ENCODE results near the gene MEGF6. TPM values are rescaled to one million over a fixed set of nuclear protein-coding genes. Genes with fewer than 3 reads are reported as not detected.
"Not testable (repeated sequence)": the region's sequence is repeated elsewhere in the genome, so short reads cannot be mapped to it uniquely, and the experiment has no call there.

MEGF6 gene
- total and polyA plus RNA-seq, 5 experiments from 2014 or later = 2.2 to 198 (median 3.5) TPM

DNA sequence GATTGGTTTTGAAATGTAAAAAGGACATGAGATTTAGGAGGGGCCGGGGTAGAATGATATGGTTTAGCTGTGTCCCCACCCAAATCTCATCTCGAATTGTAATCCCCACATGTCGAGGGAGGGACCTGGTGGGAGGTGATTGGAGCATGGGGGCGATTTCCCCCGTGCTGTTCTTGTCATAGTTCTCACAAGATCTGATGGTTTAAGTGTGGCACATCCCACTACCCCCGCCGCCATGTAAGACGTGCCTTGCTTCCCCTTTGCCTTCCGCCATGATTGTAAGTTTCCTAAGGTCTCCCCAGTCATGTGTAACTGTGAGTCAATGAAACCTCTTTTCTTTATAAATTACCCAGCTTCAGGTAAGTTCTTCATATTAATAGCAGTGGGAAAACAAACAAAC lies 10.8 kb upstream of the MEGF6 start:
- POLR2A ChIA-PET = interaction anchor here (0.9 to 1.4 kb wide), 4 partner anchors 24 to 91 kb away, joined by 3 read pairs; no protein-coding TSS in a partner anchor
- peak overlapping the region in 5 of 10 donors; percentile 65 to 99 (median 95) for H3K4me3 Mint-ChIP-seq
- not testable (repeated sequence) for ATAC-seq, H3K9me3 Mint-ChIP-seq, DNase-seq, H3K36me3 Mint-ChIP-seq, H3K27me3 Mint-ChIP-seq
- peaks cover 29 to 65% (median 59%) of the 10 kb centered on the region in 4 donors for H3K4me1 Mint-ChIP-seq
- peak overlapping the region in 8 of 10 donors; percentile 43 to 99 (median 85) for H3K27ac Mint-ChIP-seq

DNA sequence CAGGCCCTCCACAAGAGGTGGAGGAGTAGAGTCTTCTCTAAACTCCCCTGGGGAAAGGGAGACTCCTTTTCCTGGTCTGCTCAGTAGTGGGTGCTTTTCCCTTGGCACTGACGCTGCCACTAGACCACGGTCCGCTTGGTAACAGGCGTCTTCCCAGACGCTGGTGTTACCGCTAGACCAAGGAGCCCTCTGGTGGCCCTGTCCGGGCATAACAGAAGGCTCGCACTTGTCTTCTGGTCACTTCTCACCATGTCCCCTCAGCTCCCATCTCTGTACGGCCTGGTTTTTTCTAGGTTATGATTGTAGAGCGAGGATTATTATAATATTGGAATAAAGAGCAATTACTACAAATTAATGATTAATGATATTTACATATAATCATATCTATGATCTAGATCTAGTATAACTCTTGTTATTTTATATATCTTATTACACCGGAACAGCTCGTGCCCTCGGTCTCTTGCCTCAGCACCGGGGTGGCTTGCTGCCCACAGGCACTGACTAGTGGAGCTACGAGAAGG lies 9.9 kb upstream of the MEGF6 start:
- peaks cover 29 to 63% (median 57%) of the 10 kb centered on the region in 4 donors for H3K4me1 Mint-ChIP-seq
- peak overlapping the region in 2 of 10 donors; percentile 26 to 45 for H3K4me3 Mint-ChIP-seq
- H3K36me3 Mint-ChIP-seq, ATAC-seq, H3K27me3 Mint-ChIP-seq, H3K9me3 Mint-ChIP-seq: not testable (repeated sequence)
- POLR2A ChIA-PET = interaction anchor here (0.9 to 1.2 kb wide), 3 partner anchors 23 to 91 kb away, joined by 3 read pairs; no protein-coding TSS in a partner anchor
- DNase-seq = peak in 1 of 10 donors; percentile 23
- peak overlapping the region in 4 of 10 donors; percentile 29 to 75 (median 51) for H3K27ac Mint-ChIP-seq

DNA sequence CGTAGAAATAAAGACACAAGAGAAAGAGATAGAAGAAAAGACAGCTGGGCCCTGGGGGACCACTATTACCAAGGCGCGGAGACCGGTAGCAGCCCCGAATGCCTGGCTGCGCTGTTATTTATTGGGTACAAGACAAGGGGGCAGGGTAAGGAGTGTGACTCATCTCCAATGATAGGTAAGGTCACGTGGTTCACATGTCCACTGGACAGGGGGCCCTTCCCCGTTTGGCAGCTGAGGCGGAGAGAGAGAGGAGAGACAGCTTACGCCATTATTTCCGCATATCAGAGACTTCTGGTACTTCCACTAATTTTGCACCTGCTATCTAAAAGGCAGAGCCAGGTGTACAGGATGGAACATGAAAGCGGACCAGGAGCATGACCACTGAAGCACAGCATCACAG lies 9.4 kb upstream of the MEGF6 start:
- H3K4me1 Mint-ChIP-seq = peaks cover 29 to 58% (median 52%) of the 10 kb centered on the region in 4 donors
- H3K27ac Mint-ChIP-seq = peak overlapping the region in 1 of 10 donors; percentile 91
- no peaks in the 10 kb centered on the region for H3K36me3 Mint-ChIP-seq
- H3K27me3 Mint-ChIP-seq = peaks cover 0 to 1% (median 0%) of the 10 kb centered on the region in 5 donors
- POLR2A ChIA-PET = interaction anchor here (0.6 to 1.2 kb wide), 2 partner anchors 28 to 30 kb away, joined by 3 read pairs; no protein-coding TSS in a partner anchor
- H3K9me3 Mint-ChIP-seq = no peaks in the 10 kb centered on the region
- DNase-seq = no peak
- no peak for ATAC-seq
- no peak overlapping the region for H3K4me3 Mint-ChIP-seq

DNA sequence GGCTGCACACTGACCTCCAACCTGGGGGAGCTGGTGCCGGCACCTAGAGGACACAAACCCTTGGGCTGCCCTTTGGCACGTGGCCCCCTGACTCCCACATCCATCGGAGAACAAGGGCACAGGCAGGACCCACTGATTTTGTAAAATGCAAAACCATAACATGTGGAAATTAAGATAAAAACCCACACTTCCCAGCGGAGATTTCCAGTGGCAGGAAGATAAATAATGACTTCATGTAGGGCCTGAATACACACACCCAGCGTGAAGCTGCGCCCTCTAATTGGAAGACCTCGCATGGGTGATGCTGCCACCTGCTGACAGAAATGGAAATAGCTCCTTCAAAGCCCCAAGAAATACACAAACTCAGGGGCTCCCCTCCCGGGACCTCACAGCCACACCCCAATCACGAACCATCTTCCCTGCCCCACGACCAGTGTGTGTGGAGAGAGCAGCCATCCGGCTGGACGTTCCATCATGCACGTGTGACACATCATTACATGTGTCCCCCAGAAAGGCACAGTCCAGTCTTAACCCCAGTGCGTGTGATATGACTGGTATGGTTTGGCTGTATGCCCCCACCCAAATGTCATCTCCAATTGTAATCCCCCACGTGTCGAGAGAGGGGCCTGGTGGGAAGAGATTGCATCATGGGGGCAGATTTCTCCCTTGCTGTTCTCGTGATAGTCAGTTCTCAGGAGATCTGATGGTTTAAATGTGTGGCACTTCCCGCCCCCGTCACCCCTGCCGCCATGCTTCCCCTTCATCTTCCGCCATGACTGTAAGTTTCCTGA lies 7.8 kb upstream of the MEGF6 start:
- peaks cover 25 to 49% (median 44%) of the 10 kb centered on the region in 4 donors for H3K4me1 Mint-ChIP-seq
- H3K9me3 Mint-ChIP-seq = no peaks in the 10 kb centered on the region
- H3K27me3 Mint-ChIP-seq = peaks cover 0 to 4% (median 0%) of the 10 kb centered on the region in 5 donors
- ATAC-seq = peak; percentile 95
- H3K36me3 Mint-ChIP-seq = no peaks in the 10 kb centered on the region
- DNase-seq = peak; percentile 58 to 88 (median 78)
- peak overlapping the region in 2 of 10 donors; percentile 33 to 57 for H3K27ac Mint-ChIP-seq
- peak overlapping the region in 2 of 10 donors; percentile 7 to 52 for H3K4me3 Mint-ChIP-seq
- POLR2A ChIA-PET = interaction anchor here (0.6 to 1.8 kb wide), 5 partner anchors 27 to 166 kb away, joined by 3 to 10 read pairs (median 5); no protein-coding TSS in a partner anchor

DNA sequence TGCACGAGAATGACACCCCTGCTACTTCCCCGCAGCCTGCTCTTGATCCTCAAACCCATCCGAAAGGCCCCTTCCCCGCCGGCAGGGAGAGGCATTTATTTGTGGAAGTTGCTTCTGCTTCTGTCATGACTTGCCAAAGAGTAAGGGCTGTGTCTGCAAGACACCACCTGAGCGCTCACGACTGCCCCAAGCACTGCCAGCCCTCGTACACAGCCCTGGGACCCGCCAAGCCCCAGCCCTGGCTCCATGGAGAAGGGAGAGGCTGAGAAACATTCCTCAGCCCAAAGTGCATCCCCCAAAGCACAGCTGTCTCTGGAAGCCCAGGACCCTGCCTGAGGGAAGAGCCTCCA lies 7.2 kb upstream of the MEGF6 start:
- Mint-ChIP-seq H3K36me3 (no peaks in the 10 kb centered on the region), H3K9me3 (no peaks in the 10 kb centered on the region), H3K4me3 (no peak overlapping the region), H3K27me3 (peaks cover 0 to 4% (median 0%) of the 10 kb centered on the region in 5 donors), H3K27ac (no peak overlapping the region), H3K4me1 (peaks cover 22 to 48% (median 39%) of the 10 kb centered on the region in 4 donors)
- ATAC-seq = no peak
- DNase-seq = no peak
- POLR2A ChIA-PET = interaction anchor here (0.6 to 1.8 kb wide), 5 partner anchors 27 to 166 kb away, joined by 3 to 10 read pairs (median 5); no protein-coding TSS in a partner anchor

DNA sequence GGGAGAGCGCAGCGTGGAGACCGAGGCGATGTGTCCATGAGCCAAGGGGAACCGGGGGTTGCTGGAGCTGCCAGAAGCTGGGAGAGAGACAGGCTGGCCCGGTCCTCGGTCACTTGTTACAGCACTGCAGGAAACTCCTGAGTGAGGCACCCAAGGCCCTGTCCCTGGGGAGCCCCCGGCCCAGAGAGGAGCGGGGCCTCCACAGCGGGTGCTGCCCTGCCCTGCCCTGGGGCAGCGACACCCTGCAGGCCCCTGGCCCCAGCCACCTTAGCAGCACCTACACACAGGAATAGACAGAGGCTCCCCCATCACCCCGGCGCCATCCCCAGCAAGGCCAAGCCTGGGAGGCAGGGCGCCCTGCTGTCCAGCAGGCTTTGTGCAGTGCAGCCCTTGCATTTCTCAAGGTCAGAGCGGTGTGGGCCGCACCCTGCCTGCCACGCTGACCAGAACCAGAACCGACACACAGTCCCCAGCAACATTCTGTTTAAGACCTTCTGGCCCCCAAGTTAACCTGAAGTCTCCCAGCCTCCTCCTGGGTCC lies 6.6 kb upstream of the MEGF6 start:
- peaks cover 16 to 42% (median 33%) of the 10 kb centered on the region in 4 donors for H3K4me1 Mint-ChIP-seq
- no peaks in the 10 kb centered on the region for H3K36me3 Mint-ChIP-seq
- no peak for DNase-seq
- peak overlapping the region in 2 of 10 donors; percentile 52 to 84 for H3K27ac Mint-ChIP-seq
- no peaks in the 10 kb centered on the region for H3K9me3 Mint-ChIP-seq
- ATAC-seq = no peak
- H3K4me3 Mint-ChIP-seq = no peak overlapping the region
- POLR2A ChIA-PET = no interaction called here
- H3K27me3 Mint-ChIP-seq = peaks cover 0 to 4% (median 0%) of the 10 kb centered on the region in 5 donors

DNA sequence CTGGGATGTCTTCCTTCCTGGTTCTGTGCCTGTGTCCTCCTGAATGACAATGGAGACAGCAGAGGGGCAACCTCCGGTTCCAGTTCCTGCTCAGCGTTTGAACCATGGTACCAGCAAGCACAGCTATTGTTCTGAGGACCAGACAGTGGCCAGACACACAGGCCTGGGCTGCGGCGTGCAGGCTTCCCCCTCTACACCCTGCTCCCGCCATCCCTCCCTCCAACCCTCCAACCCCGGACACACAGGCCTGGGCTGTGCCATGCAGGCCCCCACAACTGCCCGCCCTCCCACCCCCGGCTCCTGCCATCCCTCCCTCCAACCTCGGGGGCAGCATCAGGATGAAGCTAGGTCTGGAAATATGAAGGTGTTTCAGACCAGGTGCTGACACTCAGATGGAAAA lies 5.6 kb upstream of the MEGF6 start:
- Mint-ChIP-seq H3K36me3 (no peaks in the 10 kb centered on the region), H3K4me1 (peaks cover 17 to 36% (median 24%) of the 10 kb centered on the region in 4 donors), H3K4me3 (no peak overlapping the region), H3K27ac (no peak overlapping the region), H3K27me3 (peaks cover 0 to 4% (median 0%) of the 10 kb centered on the region in 5 donors), H3K9me3 (no peaks in the 10 kb centered on the region)
- DNase-seq (no peak), ATAC-seq (no peak)
- POLR2A ChIA-PET = no interaction called here

DNA sequence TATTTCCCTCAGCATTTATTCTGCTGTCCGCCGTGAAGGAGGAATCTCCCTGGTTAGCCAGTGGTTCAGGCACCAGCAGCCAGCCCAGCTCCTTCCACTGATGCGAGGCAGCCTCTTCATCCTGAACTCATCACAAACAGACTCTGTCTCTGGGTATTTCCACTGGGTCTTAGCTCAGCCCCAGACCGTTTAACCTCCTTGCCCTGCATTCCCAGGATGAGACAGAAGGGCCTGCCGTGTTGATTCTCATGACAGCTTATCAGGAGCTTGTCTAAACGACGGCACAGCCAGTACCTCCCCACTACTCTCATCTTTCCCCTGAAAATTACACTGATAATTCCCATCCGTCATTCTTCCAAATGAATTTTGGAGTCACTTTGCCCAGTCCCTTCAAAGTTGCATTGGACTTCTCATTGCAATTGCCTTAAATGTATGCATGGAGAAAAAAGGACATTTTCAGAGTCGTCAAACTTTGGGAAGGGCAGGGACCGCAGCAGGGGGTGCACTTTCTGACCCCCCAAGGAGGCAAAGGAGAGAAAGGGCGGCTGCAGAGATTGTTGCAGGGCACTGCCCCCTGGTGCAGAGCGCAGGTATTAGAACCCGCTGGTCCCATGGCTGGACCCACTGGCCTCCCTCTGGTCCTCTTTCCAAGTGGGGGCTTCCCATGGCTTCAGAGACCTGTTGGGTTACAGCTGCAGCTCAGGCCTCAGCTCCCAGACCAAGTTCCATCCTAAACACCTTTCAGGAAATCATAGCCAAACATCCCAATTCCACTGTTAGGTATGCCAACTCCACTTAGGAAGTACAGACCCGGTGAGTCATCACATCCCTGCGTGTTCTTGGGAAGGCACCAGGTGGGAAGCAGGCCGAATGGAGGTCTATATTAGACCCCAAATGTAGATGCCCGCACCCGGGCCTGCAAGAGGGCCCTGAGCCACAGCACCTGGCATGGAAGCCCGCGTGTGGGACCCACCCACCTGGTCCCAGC lies 3.7 kb upstream of the MEGF6 start:
- Mint-ChIP-seq H3K9me3 (no peaks in the 10 kb centered on the region), H3K27ac (peak overlapping the region in 1 of 10 donors; percentile 13), H3K4me1 (peaks cover 18 to 32% (median 22%) of the 10 kb centered on the region in 4 donors), H3K27me3 (peaks cover 0 to 7% (median 3%) of the 10 kb centered on the region in 5 donors), H3K36me3 (no peaks in the 10 kb centered on the region), H3K4me3 (peak overlapping the region in 1 of 10 donors; percentile 22)
- ATAC-seq (no peak), DNase-seq (no peak)
- POLR2A ChIA-PET = interaction anchor here (1.0 kb wide), 1 partner anchor 47 kb away, joined by 3 read pairs; no protein-coding TSS in a partner anchor

DNA sequence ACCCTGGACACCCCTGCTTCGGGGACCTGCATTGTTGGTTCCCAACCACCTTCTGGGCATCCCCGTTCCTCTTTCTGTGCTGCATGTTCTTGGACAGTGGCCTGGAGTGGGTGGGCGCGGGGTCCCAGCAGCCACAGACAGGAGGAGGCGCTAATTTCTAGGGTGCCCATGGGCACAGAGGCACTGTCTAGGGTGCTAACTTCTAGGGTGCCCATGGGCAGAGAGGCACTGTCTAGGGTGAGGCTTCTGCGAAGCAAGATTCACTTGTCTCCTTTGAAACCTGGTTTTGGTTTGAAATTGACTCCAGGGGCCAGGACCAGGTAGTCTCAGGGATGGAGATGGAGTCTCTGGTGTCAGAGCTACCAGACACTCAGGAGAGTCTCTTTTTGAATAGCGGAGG lies 815 bp upstream of the MEGF6 start:
- peaks cover 10 to 24% (median 16%) of the 10 kb centered on the region in 4 donors for H3K4me1 Mint-ChIP-seq
- DNase-seq (no peak), ATAC-seq (no peak)
- peak overlapping the region in 1 of 10 donors; percentile 2 for H3K27ac Mint-ChIP-seq
- peaks cover 0 to 1% (median 0%) of the 10 kb centered on the region in 9 donors for H3K9me3 Mint-ChIP-seq
- peak overlapping the region; percentile 54 to 90 (median 79) for H3K4me3 Mint-ChIP-seq
- no peaks in the 10 kb centered on the region for H3K36me3 Mint-ChIP-seq
- H3K27me3 Mint-ChIP-seq = peaks cover 0 to 19% (median 3%) of the 10 kb centered on the region in 5 donors
- POLR2A ChIA-PET = no interaction called here

DNA sequence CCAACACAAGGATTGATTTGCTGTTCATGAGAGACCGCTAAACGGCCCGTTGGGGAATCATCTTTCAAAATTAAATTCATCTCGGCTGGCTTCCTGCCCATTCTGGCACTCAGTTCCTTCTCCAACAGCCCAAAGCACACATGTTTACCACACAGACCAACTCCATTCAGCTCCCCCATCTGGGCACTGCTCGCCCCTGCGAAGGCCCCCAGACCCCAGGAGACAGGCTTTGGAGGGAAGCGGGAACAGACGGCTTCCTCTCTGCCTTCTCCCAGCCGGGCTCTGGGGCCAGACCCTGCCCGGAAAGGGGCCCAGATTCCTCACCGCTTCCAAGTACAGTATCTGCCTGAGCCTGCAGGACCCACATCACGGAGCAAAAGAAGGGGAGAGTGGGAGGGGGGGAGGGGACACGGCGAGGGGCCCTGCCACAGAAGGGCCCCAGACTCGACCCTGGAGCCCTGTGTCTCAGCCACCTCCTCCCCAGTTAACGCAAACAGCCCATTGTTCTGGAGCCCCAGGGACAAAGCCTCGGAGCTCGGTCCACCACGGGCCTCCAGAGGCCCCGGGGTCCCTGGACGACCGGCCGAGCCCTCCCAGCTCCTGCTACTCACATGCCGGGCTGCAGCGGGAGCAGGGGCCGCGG lies 660 bp downstream of the MEGF6 start:
- H3K27ac Mint-ChIP-seq = no peak overlapping the region
- H3K27me3 Mint-ChIP-seq = peaks cover 0 to 19% (median 3%) of the 10 kb centered on the region in 5 donors
- DNase-seq (no peak), ATAC-seq (peak in 1 of 2 donors; percentile 6)
- H3K4me1 Mint-ChIP-seq = peaks cover 10 to 24% (median 16%) of the 10 kb centered on the region in 4 donors
- no peaks in the 10 kb centered on the region for H3K36me3 Mint-ChIP-seq
- peak overlapping the region; percentile 41 to 87 (median 72) for H3K4me3 Mint-ChIP-seq
- H3K9me3 Mint-ChIP-seq = peaks cover 0 to 1% (median 0%) of the 10 kb centered on the region in 9 donors
- POLR2A ChIA-PET = no interaction called here

DNA sequence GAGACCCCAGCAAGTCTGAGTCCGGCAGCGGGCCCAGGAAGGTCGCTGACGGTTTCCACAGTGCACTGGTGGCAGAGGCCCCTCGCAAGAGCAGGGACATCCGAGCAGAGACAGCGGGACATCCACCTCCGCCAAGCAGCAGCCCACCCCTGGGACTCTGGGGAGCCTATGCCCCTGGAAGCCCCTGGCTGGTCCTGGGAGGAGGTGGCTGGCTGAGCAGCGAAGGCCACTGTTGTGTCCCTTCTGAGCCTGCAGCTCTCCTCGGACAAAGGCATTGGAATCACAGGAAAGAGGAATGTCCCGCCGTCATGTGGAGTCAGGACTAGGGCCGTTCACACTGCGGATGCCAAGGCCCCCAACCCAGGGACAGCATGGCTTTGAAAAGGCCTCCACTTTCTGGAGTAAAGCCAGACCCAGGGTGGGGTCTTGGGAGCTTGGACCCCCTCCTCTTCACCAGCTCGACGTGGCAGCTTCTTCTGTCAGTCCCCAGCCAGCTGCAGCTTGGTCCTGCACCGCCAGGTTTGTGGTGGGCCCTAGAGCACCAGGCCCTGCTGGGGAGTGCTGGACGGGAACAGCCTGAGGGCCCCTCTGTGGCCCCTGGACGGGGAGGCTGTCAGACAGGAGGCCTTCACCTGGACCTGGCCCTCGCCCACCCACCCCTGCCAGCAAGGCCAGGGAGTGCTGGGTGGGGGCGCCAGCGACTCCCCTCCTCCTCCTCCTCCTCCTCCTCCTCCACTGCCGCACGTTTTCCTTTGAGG lies 1.4 kb downstream of the MEGF6 start:
- Mint-ChIP-seq H3K4me3 (peak overlapping the region in 8 of 10 donors; percentile 41 to 87 (median 72)), H3K9me3 (peaks cover 0 to 1% (median 0%) of the 10 kb centered on the region in 9 donors), H3K4me1 (peaks cover 10 to 24% (median 15%) of the 10 kb centered on the region in 4 donors), H3K27ac (no peak overlapping the region), H3K36me3 (no peaks in the 10 kb centered on the region), H3K27me3 (peaks cover 0 to 19% (median 3%) of the 10 kb centered on the region in 5 donors)
- ATAC-seq = no peak
- DNase-seq = no peak
- POLR2A ChIA-PET = no interaction called here

Measured in naive thymus-derived CD8-positive, alpha-beta T cell (primary cell).